Testis (tissue), 2 donors: ENCODE results near the gene MGLL.

Experiments used
- POLR2A ChIP-seq: fragments of 450-650 bp; IDR thresholded peaks from one replicate; pipeline ENCODE4 v1.6.1; 2017; ENCODE audit warnings: antibody characterized with exemption, mild to moderate bottlenecking, moderate library complexity
- TF ChIP-seq, protein P1 (sequence below), 3 experiments: fragments of 450-650 bp in 2 of 3; fragments of 200-600 bp in 1 of 3; sonication (generic) in 1 of 3; IDR thresholded peaks; one replicate each; pipeline ENCODE4 v1.5.1; 2016 to 2019; ENCODE audit warnings: antibody characterized with exemption in 3 of 3, mild to moderate bottlenecking in 2 of 3, moderate library complexity in 1 of 3

DNA sequence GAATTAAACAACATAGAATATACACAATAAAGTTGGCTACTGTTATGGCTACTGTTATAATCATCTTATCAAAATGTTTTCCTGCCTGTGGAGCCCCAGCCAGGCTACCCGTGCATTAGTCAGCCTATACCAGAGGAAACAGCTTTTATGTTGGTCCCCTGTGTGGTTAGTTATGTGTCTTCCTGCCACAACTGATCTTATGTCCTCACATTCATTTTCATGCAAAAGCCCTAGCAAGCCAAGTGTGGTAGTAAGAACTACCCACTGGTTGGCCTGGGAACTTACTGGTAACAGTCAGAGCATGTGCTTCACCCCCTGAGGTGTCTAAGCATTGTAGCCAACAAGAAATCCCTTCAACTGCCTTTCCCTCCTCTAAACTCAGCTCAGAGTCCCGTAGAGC, 21.8 kb downstream of the MGLL start:
- no peak for TF ChIP-seq POLR2A
- TF ChIP-seq, protein P1, sequence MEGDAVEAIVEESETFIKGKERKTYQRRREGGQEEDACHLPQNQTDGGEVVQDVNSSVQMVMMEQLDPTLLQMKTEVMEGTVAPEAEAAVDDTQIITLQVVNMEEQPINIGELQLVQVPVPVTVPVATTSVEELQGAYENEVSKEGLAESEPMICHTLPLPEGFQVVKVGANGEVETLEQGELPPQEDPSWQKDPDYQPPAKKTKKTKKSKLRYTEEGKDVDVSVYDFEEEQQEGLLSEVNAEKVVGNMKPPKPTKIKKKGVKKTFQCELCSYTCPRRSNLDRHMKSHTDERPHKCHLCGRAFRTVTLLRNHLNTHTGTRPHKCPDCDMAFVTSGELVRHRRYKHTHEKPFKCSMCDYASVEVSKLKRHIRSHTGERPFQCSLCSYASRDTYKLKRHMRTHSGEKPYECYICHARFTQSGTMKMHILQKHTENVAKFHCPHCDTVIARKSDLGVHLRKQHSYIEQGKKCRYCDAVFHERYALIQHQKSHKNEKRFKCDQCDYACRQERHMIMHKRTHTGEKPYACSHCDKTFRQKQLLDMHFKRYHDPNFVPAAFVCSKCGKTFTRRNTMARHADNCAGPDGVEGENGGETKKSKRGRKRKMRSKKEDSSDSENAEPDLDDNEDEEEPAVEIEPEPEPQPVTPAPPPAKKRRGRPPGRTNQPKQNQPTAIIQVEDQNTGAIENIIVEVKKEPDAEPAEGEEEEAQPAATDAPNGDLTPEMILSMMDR (IDR thresholded peaks at IDR 0.05): no peak
